ENCODE measurements around the gene PSD4. TPM values are rescaled to one million over a fixed set of nuclear protein-coding genes. Genes with fewer than 3 reads are reported as not detected.

Gene PSD4
- total and polyA plus RNA-seq, 2 of the 8 experiments (the other 6 are each of a cell fraction or from before 2014, with no cell fraction given) = 0.53 to 1.2 TPM

DNA sequence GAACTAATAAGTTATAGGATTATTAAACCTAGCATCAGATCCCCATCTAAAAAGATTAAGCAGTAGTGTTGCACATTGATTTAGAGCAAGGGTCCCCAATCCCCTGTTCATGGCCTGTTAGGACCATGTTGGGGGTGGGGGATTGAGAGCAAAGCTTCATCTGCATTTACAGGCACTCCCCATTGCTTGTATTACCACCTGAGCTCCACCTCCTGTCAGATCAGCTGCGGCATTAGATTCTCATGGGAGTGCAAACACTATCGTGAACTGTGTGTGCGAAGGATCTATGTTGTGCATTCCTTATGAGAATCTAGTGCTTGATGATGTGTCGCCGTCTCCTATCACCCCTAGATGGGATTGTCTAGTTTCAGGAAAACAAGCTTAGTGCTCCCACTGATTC lies 18.4 kb upstream of the PSD4 start:
- H4K8ac ChIP-seq (ENCODE audit: extremely low read depth, insufficient read depth, low read length) = no peak overlapping the region
- H3K79me2 ChIP-seq (ENCODE audit: control insufficient read depth in 1 of 2, insufficient read depth in 2 of 2, low read length in 2 of 2) = no peaks in the 10 kb centered on the region
- no peaks in the 10 kb centered on the region for H3K36me3 ChIP-seq (ENCODE audit: control insufficient read depth in 2 of 4, insufficient read depth in 4 of 4, low read length in 3 of 4)
- no peak overlapping the region for H3K23ac ChIP-seq (ENCODE audit: insufficient read length)
- H3K4me2 ChIP-seq (ENCODE audit: insufficient read depth in 1 of 2, low read depth in 2 of 2, low read length in 2 of 2) = no peak overlapping the region
- ChIA-PET POLR2A (ENCODE audit: partially characterized antibody) (interaction anchor here (2.0 kb wide), 1 partner anchor 42 kb away, joined by 6 read pairs; no protein-coding TSS in a partner anchor), CTCF (ENCODE audit: partially characterized antibody) (interaction anchor here (0.6 to 5.2 kb wide), 9 partner anchors 9 to 75 kb away, joined by 3 to 68 read pairs (median 4); no protein-coding TSS in a partner anchor)
- no peak overlapping the region for H2BK15ac ChIP-seq (ENCODE audit: low read length)
- no peak overlapping the region for H3K4ac ChIP-seq (replicated peaks; ENCODE audit: insufficient read length, low read depth, low read length)
- peaks cover 4% of the 10 kb centered on the region; the same call in 1 of the 2 replicates for H3K23me2 ChIP-seq (ENCODE audit: low read depth, low read length)
- H3K14ac ChIP-seq (ENCODE audit: insufficient read length) = no peak overlapping the region
- no peaks in the 10 kb centered on the region for H3K9me3 ChIP-seq (ENCODE audit: insufficient read depth in 2 of 2, low read depth in 1 of 2, low read length in 1 of 2)
- no peak overlapping the region for H2AK5ac ChIP-seq (ENCODE audit: low read depth, low read length)
- no peak overlapping the region for H2BK20ac ChIP-seq (ENCODE audit: low read length)
- H3K56ac ChIP-seq (replicated peaks; ENCODE audit: insufficient read length, low read depth, low read length) = no peak overlapping the region
- no peak for FAIRE-seq
- H3K9ac ChIP-seq (replicated peaks in 1 of 4; ENCODE audit: extremely low read depth in 1 of 4, low read depth in 3 of 4, low read length in 3 of 4) = no peak overlapping the region
- H2BK120ac ChIP-seq (replicated peaks; ENCODE audit: low read depth, low read length) = no peak overlapping the region
- no peaks in the 10 kb centered on the region for H4K20me1 ChIP-seq (replicated peaks in 1 of 2; ENCODE audit: control insufficient read depth in 1 of 2, insufficient read depth in 2 of 2, low read length in 2 of 2)
- no peak overlapping the region for H3K4me3 ChIP-seq (ENCODE audit: extremely low read depth in 1 of 4, insufficient read depth in 2 of 4, low read depth in 3 of 4, low read length in 4 of 4)
- H2BK5ac ChIP-seq (ENCODE audit: low read depth, low read length) = no peak overlapping the region
- H4K5ac ChIP-seq (ENCODE audit: insufficient read length, low read depth, low read length) = no peak overlapping the region
- no peak overlapping the region for H4K91ac ChIP-seq (replicated peaks; ENCODE audit: insufficient read length, low read length)
- H2BK12ac ChIP-seq (ENCODE audit: low read depth, low read length) = no peak overlapping the region
- WGBS, 2 experiments (ENCODE audit: extremely low coverage in 1 of 2, insufficient coverage in 1 of 2, insufficient read length in 1 of 2, insufficient replicate concordance in 2 of 2, low coverage in 1 of 2, low lambda C conversion rate in 2 of 2, missing lambda C conversion rate in 1 of 2) = 91% methylated on average over 5 of the region's 5 CpGs; no CpG with 5 or more reads in 1 of the 2 experiments
- H2AFZ ChIP-seq (ENCODE audit: low read length) = no peak overlapping the region
- H3K27me3 ChIP-seq (replicated peaks in 1 of 4; ENCODE audit: control insufficient read depth in 3 of 4, extremely low read depth in 1 of 4, insufficient read depth in 3 of 4, low read length in 3 of 4) = peaks cover 2 to 14% (median 10%) of the 10 kb centered on the region in 4 experiments
- no peak overlapping the region for H3K27ac ChIP-seq (ENCODE audit: low read depth, low read length)
- DNase-seq (ENCODE audit: low read depth in 1 of 2, low spot score in 2 of 2) = no peak
- H3K18ac ChIP-seq (ENCODE audit: extremely low read depth, low read length) = no peak overlapping the region
- no peak for TF ChIP-seq TEAD4 (IDR thresholded peaks at IDR 0.05; ENCODE audit: low read depth, low read length)
- no peak for TF ChIP-seq TCF12 (IDR thresholded peaks at IDR 0.05; ENCODE audit: low read depth, low read length)
- TF ChIP-seq FOSL1 (IDR thresholded peaks at IDR 0.05; ENCODE audit: insufficient read depth, low read depth, low read length) = no peak
- TF ChIP-seq ATF3 (IDR thresholded peaks at IDR 0.05; ENCODE audit: insufficient read depth, low read depth, low read length) = no peak
- TF ChIP-seq PHF8 (conservative IDR thresholded peaks at IDR 0.05; ENCODE audit: low read depth, low read length) = no peak
- no peak for TF ChIP-seq RNF2 (IDR thresholded peaks at IDR 0.05; ENCODE audit: borderline replicate concordance, low read depth, low read length, missing control alignments, poor library complexity, severe bottlenecking)
- peaks cover 1 to 10% (median 2%) of the 10 kb centered on the region in 4 experiments; a peak in 4 of 7 replicates for H3K4me1 ChIP-seq (replicated peaks in 1 of 4; ENCODE audit: control insufficient read depth in 3 of 4, insufficient read depth in 4 of 4, low read length in 3 of 4)
- H3K79me1 ChIP-seq (ENCODE audit: low read depth, low read length) = no peaks in the 10 kb centered on the region
